ENCODE results near the gene ZMPSTE24.
"Not testable (repeated sequence)": the region's sequence is repeated elsewhere in the genome, so short reads cannot be mapped to it uniquely, and the experiment has no call there.

Gene ZMPSTE24

DNA sequence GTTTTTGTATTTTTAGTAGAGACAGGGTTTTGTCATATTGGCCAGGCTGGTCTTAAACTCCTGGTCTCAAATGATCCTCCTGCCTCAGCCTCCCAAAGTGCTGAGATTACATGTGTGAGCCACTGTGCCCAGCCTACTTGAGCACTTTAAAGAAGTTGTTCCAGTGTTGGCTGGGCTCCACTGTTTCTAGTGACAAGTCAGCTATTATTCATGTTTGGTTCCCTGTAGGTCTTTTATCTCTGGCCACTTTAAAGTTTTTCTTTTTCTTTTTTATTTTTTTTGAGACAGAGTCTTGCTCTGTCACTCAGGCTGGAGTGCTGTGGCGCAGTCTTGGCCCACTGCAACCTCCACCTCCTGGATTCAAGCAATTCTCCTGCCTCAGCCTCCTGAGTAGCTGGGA is 73.4 kb downstream of the ZMPSTE24 start:
- DNase-seq: not testable (repeated sequence)

GRCh38 chr1:40332695-40333094 is 74.7 kb downstream of the ZMPSTE24 start:
- no peak for DNase-seq

DNA sequence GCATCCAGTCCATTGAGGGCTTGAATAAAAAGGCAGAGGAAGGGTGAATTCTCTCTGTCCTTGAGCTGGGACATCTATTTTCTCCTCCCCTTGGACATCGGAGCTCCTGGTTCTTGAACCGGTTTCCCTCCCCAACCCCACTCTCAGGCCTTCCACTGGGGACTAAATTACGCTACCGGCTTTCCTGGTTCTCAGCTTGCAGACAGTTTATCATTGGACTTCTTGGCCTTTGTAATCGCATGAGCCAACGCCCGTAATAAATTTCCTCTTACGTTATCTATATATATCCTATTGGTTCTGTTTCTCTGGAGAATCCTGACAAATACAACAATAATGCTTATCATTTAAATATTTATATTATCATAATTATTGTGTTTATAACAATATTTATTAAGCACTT is 79.4 kb downstream of the ZMPSTE24 start:
- DNase-seq: no peak

DNA sequence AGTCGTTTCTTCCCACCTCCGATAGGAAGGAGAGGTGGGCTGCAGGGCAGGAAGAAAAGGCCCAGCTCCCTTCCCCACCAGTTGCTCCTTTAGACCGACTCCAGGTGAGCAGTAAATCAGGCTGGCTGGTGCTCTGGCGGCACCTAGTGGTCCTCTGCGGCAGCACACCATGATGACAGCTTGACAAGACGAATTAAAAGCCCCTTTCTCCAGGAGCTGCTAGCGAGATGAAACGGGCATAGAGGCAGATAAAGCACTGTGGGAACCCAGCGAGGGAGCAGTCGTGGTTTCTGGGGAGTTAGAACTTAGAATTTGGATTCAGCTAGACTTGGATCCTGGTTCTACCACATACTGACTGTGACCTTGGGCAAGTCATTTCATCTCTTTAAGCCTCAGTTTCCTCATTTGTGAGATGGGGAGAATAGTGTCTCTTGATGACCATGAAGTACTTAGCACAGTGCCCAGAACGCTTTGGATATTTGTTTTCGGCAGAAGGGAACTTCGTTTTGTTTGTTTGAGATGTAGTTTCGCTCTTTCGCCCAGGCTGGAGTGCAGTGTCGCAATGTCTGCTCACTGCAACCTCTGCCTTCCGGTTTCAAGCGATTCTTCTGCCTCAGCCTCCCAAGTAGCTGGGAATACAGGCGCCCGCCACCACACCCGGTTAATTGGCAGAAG is 80.8 kb downstream of the ZMPSTE24 start:
- peak; percentile 91 for DNase-seq

DNA sequence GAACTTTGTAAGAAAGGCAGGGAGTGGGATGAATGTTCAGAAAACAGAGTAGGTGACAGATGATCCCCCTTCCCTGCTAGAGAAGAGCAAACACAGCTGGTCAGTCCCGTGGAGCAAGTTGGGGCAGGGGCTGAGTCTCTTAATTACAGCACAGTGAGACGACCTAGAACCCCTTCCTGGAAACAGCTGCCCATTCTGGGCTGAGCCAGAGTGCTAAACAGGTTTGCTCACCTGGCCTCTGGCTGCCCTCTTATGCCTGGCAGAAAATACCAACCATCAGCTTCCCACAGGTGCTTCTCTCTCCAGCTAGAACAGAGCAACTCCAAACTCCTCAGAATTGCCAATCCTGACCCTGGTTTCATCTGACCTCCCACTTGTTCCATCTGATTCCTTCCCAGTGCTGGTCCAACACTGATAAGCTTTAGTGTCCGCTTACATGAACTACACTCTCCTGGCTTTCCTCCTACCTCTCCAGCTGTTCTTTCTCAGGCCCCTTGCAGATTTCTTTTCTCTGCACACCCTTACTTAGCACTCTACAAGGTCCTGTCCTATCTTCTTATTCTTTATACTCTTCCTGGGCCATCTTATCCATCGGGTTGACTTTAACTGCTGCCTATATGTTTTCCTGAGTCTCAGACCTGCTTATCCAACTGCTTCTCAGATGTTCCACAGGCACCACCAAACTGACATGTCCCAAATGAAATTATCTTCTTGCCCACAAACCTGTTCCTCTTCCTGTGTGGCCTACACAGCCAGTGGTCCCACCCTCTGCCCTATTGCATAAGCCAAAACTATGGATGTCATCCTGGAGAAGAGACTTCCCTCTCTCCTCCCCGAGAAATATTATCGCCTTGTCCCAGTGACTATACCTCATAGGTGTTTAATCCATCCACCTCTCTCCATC is 81.6 kb downstream of the ZMPSTE24 start:
- DNase-seq: no peak

- DNase-seq: peak; percentile 22
These were observed 83.7 kb downstream of the ZMPSTE24 start for GRCh38 chr1:40341491-40342380.

- not testable (repeated sequence) for DNase-seq
These were observed 84.3 kb downstream of the ZMPSTE24 start for GRCh38 chr1:40342381-40342717.

All from stimulated activated CD4-positive, alpha-beta T cell treated with anti-CD3 and anti-CD28 coated beads, Interleukin-15, amount 100 ng/mL, for 24 hours (primary cell).